HFFc6 (cell line): ENCODE data around the gene FGD6. TPM values are rescaled to one million over a fixed set of nuclear protein-coding genes. Genes with fewer than 3 reads are reported as not detected.
"Not testable (repeated sequence)": the region's sequence is repeated elsewhere in the genome, so short reads cannot be mapped to it uniquely, and the experiment has no call there.

Experiments
- DNase-seq: peaks from one replicate; pipeline ENCODE4 v3.0.0-alpha.2; 2018
- H3K27ac Mint-ChIP-seq: 2 replicates; pipeline ENCODE4 v1.8.0; 2020; ENCODE audit warnings: mild to moderate bottlenecking, mixed read lengths
- H3K27me3 Mint-ChIP-seq: 2 replicates; pipeline ENCODE4 v1.8.0; 2021; ENCODE audit warnings: mild to moderate bottlenecking, moderate library complexity, mixed read lengths; ENCODE audit not compliant: insufficient read depth
- H3K36me3 Mint-ChIP-seq: 2 replicates; pipeline ENCODE4 v1.8.0; 2021; ENCODE audit warnings: low read depth, mixed read lengths
- H3K4me1 Mint-ChIP-seq: 2 replicates; pipeline ENCODE4 v1.8.0; 2020; ENCODE audit warnings: low read depth, mixed read lengths
- H3K4me3 Mint-ChIP-seq: 2 replicates; pipeline ENCODE4 v1.8.0; 2020; ENCODE audit warnings: mild to moderate bottlenecking, moderate library complexity, mixed read lengths
- H3K9me3 Mint-ChIP-seq: 2 replicates; pipeline ENCODE4 v1.8.0; 2020; ENCODE audit warnings: mild to moderate bottlenecking, mixed read lengths
- CTCF ChIP-seq: fragments of 200-600 bp; sonication (generic); IDR thresholded peaks from 2 replicates; pipeline ENCODE4 v1.5.0; 2021; ENCODE audit warnings: antibody characterized with exemption, mild to moderate bottlenecking
- total RNA-seq, 6 experiments: library from RNA; stranded (reverse); fragmentation: NEBNext Ultra II Directional; extraction: Animal tissue kit (Norgen Biotek cat#: 25700); gene quantifications; 2 replicates in 1 of 6; 3 replicates in 5 of 6; pipeline ENCODE4 v1.2.3, GENCODE V29; 2021

FGD6 gene
- total RNA-seq, 6 experiments from 2014 or later: 5.5 to 6.6 (median 6.0) TPM

GRCh38 chr12:95248604-95249360 lies 31.5 kb upstream of the FGD6 start:
- no peak for DNase-seq
- no peaks in the 10 kb centered on the region for H3K9me3 Mint-ChIP-seq
- TF ChIP-seq CTCF: no peak
- H3K4me1 Mint-ChIP-seq: peaks cover 38% of the 10 kb centered on the region
- no peaks in the 10 kb centered on the region for H3K27me3 Mint-ChIP-seq
- H3K4me3 Mint-ChIP-seq: no peak overlapping the region; the same call in 1 of the 2 replicates
- H3K36me3 Mint-ChIP-seq: peaks cover 13% of the 10 kb centered on the region
- peak overlapping the region; percentile 38; the same call in 1 of the 2 replicates for H3K27ac Mint-ChIP-seq

GRCh38 chr12:95248095-95248494 lies 30.8 kb upstream of the FGD6 start:
- H3K9me3 Mint-ChIP-seq: no peaks in the 10 kb centered on the region
- no peaks in the 10 kb centered on the region for H3K27me3 Mint-ChIP-seq
- no peak for TF ChIP-seq CTCF
- no peak for DNase-seq
- peaks cover 8% of the 10 kb centered on the region for H3K36me3 Mint-ChIP-seq
- peaks cover 38% of the 10 kb centered on the region for H3K4me1 Mint-ChIP-seq
- no peak overlapping the region for H3K27ac Mint-ChIP-seq
- H3K4me3 Mint-ChIP-seq: no peak overlapping the region

GRCh38 chr12:95244350-95244749 lies 27.1 kb upstream of the FGD6 start:
- Mint-ChIP-seq H3K4me3 (no peak overlapping the region), H3K27ac (no peak overlapping the region), H3K36me3 (peaks cover 5% of the 10 kb centered on the region; the same call in 1 of the 2 replicates)

GRCh38 chr12:95243497-95244183 lies 26.4 kb upstream of the FGD6 start:
- no peaks in the 10 kb centered on the region for H3K9me3 Mint-ChIP-seq
- no peak for TF ChIP-seq CTCF
- no peak for DNase-seq
- no peak overlapping the region for H3K4me3 Mint-ChIP-seq
- H3K36me3 Mint-ChIP-seq: peaks cover 5% of the 10 kb centered on the region; the same call in 1 of the 2 replicates
- peaks cover 32% of the 10 kb centered on the region for H3K4me1 Mint-ChIP-seq
- peaks cover 1% of the 10 kb centered on the region; the same call in 1 of the 2 replicates for H3K27me3 Mint-ChIP-seq
- H3K27ac Mint-ChIP-seq: no peak overlapping the region

More at GRCh38 chr12:95244350-95244749, 27.1 kb upstream of the FGD6 start:
- H3K27me3 Mint-ChIP-seq: peaks cover 1% of the 10 kb centered on the region; the same call in 1 of the 2 replicates
- H3K9me3 Mint-ChIP-seq: no peaks in the 10 kb centered on the region
- no peak for DNase-seq
- no peak for TF ChIP-seq CTCF
- H3K4me1 Mint-ChIP-seq: peaks cover 37% of the 10 kb centered on the region

GRCh38 chr12:95241761-95242506 lies 24.7 kb upstream of the FGD6 start:
- peaks cover 1% of the 10 kb centered on the region; the same call in 1 of the 2 replicates for H3K27me3 Mint-ChIP-seq
- no peak for DNase-seq
- H3K9me3 Mint-ChIP-seq: no peaks in the 10 kb centered on the region
- no peak overlapping the region for H3K4me3 Mint-ChIP-seq
- TF ChIP-seq CTCF: no peak
- H3K36me3 Mint-ChIP-seq: peaks cover 5% of the 10 kb centered on the region; the same call in 1 of the 2 replicates
- peaks cover 29% of the 10 kb centered on the region for H3K4me1 Mint-ChIP-seq
- H3K27ac Mint-ChIP-seq: no peak overlapping the region

- H3K27me3 Mint-ChIP-seq, H3K4me3 Mint-ChIP-seq, H3K36me3 Mint-ChIP-seq, DNase-seq, H3K27ac Mint-ChIP-seq, H3K9me3 Mint-ChIP-seq: not testable (repeated sequence)
- H3K4me1 Mint-ChIP-seq: peaks cover 21% of the 10 kb centered on the region
Observed at GRCh38 chr12:95241138-95241537, 23.9 kb upstream of the FGD6 start.
